Bronchial epithelial cell (primary cell): Measurements from ENCODE around the gene YIF1B. TPM values are rescaled to one million over a fixed set of nuclear protein-coding genes. Genes with fewer than 3 reads are reported as not detected.

Source experiments
- DNase-seq: peaks from one replicate; pipeline ENCODE4 v3.0.0-alpha.2; 2010; ENCODE audit warnings: low read depth
- FAIRE-seq: peaks from 2 replicates; lab custom pipeline; 2011; peaks lifted over from hg19 to GRCh38; lab: Jason Lieb, UNC
- H3K27me3 ChIP-seq: 2 replicates; pipeline ENCODE4 v1.5.1; 2011; ENCODE audit warnings: low read length; ENCODE audit not compliant: control insufficient read depth, insufficient read depth
- H3K36me3 ChIP-seq: 2 replicates; pipeline ENCODE4 v1.5.1; 2011; ENCODE audit warnings: low read length; ENCODE audit not compliant: control insufficient read depth, insufficient read depth
- H3K4me3 ChIP-seq: 2 replicates; pipeline ENCODE4 v1.5.1; 2011; ENCODE audit warnings: mild to moderate bottlenecking, low read depth, low read length, control low read depth
- total RNA-seq: library from RNA; depleted of rRNA; stranded (reverse); fragments of >200 nt; gene quantifications from 2 replicates; pipeline ENCODE4 v1.2.1, GENCODE V29; 2014
- TF ChIP-seq, protein P1 (sequence below): IDR thresholded peaks from 2 replicates; pipeline ENCODE4 v1.5.1; 2011; ENCODE audit warnings: mild to moderate bottlenecking, moderate library complexity, low read length, control low read depth, inconsistent platforms; ENCODE audit not compliant: insufficient read depth, severe bottlenecking

YIF1B gene
- total RNA-seq, 1 donor from 2014 or later = 30.0 TPM

GRCh38 chr19:38306236-38306635 lies 9.5 kb downstream of the YIF1B start:
- no peak overlapping the region for H3K4me3 ChIP-seq
- H3K36me3 ChIP-seq = peaks cover 24% of the 10 kb centered on the region
- FAIRE-seq (no peak), DNase-seq (no peak)
- no peaks in the 10 kb centered on the region for H3K27me3 ChIP-seq
- TF ChIP-seq, protein P1, sequence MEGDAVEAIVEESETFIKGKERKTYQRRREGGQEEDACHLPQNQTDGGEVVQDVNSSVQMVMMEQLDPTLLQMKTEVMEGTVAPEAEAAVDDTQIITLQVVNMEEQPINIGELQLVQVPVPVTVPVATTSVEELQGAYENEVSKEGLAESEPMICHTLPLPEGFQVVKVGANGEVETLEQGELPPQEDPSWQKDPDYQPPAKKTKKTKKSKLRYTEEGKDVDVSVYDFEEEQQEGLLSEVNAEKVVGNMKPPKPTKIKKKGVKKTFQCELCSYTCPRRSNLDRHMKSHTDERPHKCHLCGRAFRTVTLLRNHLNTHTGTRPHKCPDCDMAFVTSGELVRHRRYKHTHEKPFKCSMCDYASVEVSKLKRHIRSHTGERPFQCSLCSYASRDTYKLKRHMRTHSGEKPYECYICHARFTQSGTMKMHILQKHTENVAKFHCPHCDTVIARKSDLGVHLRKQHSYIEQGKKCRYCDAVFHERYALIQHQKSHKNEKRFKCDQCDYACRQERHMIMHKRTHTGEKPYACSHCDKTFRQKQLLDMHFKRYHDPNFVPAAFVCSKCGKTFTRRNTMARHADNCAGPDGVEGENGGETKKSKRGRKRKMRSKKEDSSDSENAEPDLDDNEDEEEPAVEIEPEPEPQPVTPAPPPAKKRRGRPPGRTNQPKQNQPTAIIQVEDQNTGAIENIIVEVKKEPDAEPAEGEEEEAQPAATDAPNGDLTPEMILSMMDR = no peak

DNA sequence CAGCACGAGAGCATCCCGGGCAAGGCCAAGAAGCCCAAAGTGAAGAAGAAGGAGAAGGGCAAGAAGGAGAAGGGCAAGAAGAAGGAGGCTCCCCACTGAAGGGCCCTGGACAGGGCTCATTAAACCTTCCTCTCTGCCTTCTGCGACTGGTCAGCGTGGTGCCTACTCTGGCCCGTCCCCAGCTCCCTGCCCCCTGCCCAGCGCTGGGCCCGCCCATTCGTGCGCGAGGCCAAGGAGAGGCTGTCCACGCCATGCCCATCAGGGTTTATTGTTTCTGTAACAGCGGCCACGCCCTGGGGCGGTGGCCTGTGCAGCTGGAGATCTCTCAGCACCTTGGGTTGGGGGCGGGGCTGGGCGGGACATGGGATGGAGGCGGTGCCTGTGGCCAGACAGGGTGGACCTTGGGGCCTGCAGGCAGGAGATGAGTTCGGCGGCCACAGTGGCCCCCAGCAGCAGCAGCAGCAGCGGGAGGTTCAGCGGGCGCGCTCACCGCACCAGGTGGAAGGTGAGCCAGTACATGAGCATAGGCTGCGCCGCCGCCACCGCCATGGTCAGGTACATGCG lies 10.8 kb downstream of the YIF1B start:
- TF ChIP-seq, protein P1 = no peak
- peak overlapping the region; percentile 85 for H3K4me3 ChIP-seq
- DNase-seq = peak; percentile 83
- H3K27me3 ChIP-seq = no peaks in the 10 kb centered on the region
- no peak for FAIRE-seq
- peaks cover 22% of the 10 kb centered on the region for H3K36me3 ChIP-seq

DNA sequence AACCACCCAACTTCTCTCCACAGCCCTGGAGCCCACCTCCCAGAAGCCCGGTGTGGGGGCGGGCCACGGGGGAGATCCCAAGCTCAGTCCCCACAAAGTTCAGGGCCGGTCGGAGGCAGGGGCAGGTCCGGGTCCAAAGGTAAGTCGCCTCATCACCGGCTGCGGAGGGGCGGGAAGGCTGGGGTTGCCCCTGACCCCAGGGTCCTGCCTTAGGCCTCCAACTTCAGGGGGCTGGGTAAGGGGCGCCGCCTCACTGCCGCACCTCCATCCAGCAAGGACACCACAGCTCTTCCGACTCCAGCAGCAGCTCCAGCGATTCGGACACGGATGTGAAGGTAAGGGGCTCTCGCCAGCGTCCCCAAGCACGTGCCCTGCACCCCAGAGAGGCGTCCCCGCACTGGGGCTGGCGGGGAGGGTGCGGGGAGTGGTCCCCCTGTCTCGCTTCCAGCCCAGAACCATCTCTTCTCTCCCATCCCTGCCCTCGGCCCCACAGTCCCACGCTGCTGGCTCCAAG lies 11.3 kb downstream of the YIF1B start:
- Histone ChIP-seq H3K36me3 (peaks cover 21% of the 10 kb centered on the region), H3K27me3 (no peaks in the 10 kb centered on the region), H3K4me3 (peak overlapping the region; percentile 85)
- no peak for DNase-seq
- FAIRE-seq = no peak
- TF ChIP-seq, protein P1 = no peak

GRCh38 chr19:38303517-38304351 lies 12.0 kb downstream of the YIF1B start, which contains the start of gene C19orf33:
Gene C19orf33, plus strand, starts transcription at chr19:38304251. Its CDS starts 11 bp downstream, at chr19:38304262.
- Histone ChIP-seq H3K4me3 (peak within 1 kb of the TSS; percentile 85), H3K36me3 (peaks cover 19% of the 10 kb centered on the region), H3K27me3 (no peaks in the 10 kb centered on the region)
- FAIRE-seq (peak; percentile 94), DNase-seq (peak; percentile 87)
- TF ChIP-seq, protein P1 = no peak

DNA sequence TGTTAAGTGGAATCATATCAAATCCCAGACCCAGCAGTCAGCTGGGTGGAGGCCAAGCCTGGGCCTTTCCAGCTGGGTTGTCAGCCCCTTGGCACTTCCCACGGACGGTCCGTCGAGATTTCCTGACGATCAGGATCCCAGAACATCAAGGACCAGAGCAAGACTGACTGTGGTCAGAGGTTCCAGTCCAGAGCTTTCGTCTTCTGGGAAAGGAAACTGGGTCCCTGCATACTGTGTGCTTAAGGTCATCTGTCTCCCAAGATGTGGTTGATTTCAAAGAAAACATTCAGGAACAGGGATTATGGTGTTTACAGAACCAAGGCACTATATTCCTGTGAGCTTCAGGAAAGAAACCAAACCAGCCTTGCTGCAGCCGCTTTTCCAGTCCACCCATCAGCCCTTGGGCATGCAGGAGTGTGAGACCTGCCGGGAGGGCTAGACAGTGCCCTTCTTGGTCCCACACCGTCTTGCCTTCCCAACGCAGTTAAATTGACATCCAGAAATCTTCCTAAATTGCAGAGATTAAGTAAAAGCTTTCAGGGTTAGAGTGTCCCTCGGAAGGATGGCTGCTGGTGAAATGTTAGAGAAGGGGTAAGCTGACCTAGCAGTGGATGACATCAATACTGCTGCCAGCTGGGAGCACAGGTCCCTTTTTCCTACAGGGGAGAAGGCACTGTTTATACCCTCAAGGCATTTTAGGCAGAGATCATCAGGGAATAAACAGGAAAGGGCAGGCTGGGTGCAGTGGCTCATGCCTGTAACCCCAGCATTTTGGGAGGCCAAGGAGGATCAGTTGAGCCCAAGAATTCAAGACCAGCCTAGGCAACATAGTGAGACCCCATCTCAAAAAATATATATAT lies 16.7 kb downstream of the YIF1B start:
- no peak overlapping the region for H3K4me3 ChIP-seq
- peaks cover 3% of the 10 kb centered on the region for H3K36me3 ChIP-seq
- DNase-seq (no peak), FAIRE-seq (no peak)
- TF ChIP-seq, protein P1 = no peak
- no peaks in the 10 kb centered on the region for H3K27me3 ChIP-seq
